HEK293 (cell line): ENCODE data around the gene SINHCAF.

Source experiments
- CTCF ChIA-PET: fragments of 350-600 bp; formaldehyde crosslinking; extraction: SDS; loops from one replicate; lab custom pipeline; 2021; ENCODE audit warnings: antibody characterized with exemption; lab: Yijun Ruan, JAX
- POLR2A ChIA-PET: fragments of 300-600 bp; formaldehyde crosslinking; extraction: SDS; loops from one replicate; lab custom pipeline; 2020; ENCODE audit warnings: antibody characterized with exemption, inconsistent platforms; lab: Yijun Ruan, JAX
- H3K27ac ChIP-seq: fragments of 200-500 bp; sonication (Bioruptor generic); 2 replicates; pipeline ENCODE4 v1.5.1; 2014; ENCODE audit warnings: low read depth, low read length, control low read depth, inconsistent platforms; ENCODE audit errors: extremely low read depth
- H3K36me3 ChIP-seq, 2 experiments: fragments of 200-500 bp in 1 of 2; sonication (Bioruptor generic) in 1 of 2; 1 replicate in 1 of 2; 2 replicates in 1 of 2; pipeline ENCODE4 v1.5.1; 2014 to 2017; ENCODE audit warnings: inconsistent platforms in 2 of 2, low read length in 2 of 2; ENCODE audit not compliant: control insufficient read depth in 2 of 2, insufficient read depth in 1 of 2
- H3K4me1 ChIP-seq: fragments of 200-500 bp; sonication (Bioruptor generic); 2 replicates; pipeline ENCODE4 v1.5.1; 2014; ENCODE audit warnings: mild to moderate bottlenecking, low read length, inconsistent platforms; ENCODE audit not compliant: control insufficient read depth, insufficient read depth
- H3K4me3 ChIP-seq: 2 replicates; pipeline ENCODE4 v1.5.1; 2011; ENCODE audit warnings: low read depth, mild to moderate bottlenecking, control low read depth, low read length, moderate library complexity
- H3K9me3 ChIP-seq: fragments of 200-500 bp; sonication (Bioruptor generic); 2 replicates; pipeline ENCODE4 v1.5.1; 2014; ENCODE audit warnings: low read depth, low read length, inconsistent platforms; ENCODE audit not compliant: control insufficient read depth, insufficient read depth
- ATF2 ChIP-seq: fragments of 450-650 bp; formaldehyde crosslinking; IDR thresholded peaks from 2 replicates; pipeline ENCODE4 v1.5.1; 2016; ENCODE audit warnings: missing biosample characterization, missing genetic modification characterization, low read depth
- IKZF3 ChIP-seq: fragments of 450-650 bp; IDR thresholded peaks from 2 replicates; pipeline ENCODE4 v1.5.0; 2018; ENCODE audit warnings: missing biosample characterization, mild to moderate bottlenecking, missing genetic modification characterization, moderate library complexity
- SCRT2 ChIP-seq: fragments of 450-650 bp; formaldehyde crosslinking; IDR thresholded peaks from 2 replicates; pipeline ENCODE4 v1.5.1; 2016; ENCODE audit warnings: missing biosample characterization, missing genetic modification characterization
- ZNF133 ChIP-seq: fragments of 450-650 bp; formaldehyde crosslinking; IDR thresholded peaks from 2 replicates; pipeline ENCODE4 v1.5.1; 2016; ENCODE audit warnings: missing biosample characterization, missing genetic modification characterization
- ZNF18 ChIP-seq: fragments of 450-650 bp; formaldehyde crosslinking; IDR thresholded peaks from 2 replicates; pipeline ENCODE4 v1.5.1; 2016; ENCODE audit warnings: missing biosample characterization, missing genetic modification characterization
- ZNF19 ChIP-seq: fragments of 450-650 bp; formaldehyde crosslinking; IDR thresholded peaks from 2 replicates; pipeline ENCODE4; 2016; ENCODE audit warnings: missing biosample characterization, missing genetic modification characterization, low read depth
- ZNF211 ChIP-seq: fragments of 450-650 bp; formaldehyde crosslinking; IDR thresholded peaks from 2 replicates; pipeline ENCODE4 v1.5.1; 2016; ENCODE audit warnings: low read depth, missing biosample characterization, missing genetic modification characterization
- ZNF221 ChIP-seq: fragments of 450-650 bp; formaldehyde crosslinking; IDR thresholded peaks from 2 replicates; pipeline ENCODE4 v1.5.1; 2017; ENCODE audit warnings: missing biosample characterization, missing genetic modification characterization, borderline replicate concordance
- ZNF248 ChIP-seq: fragments of 450-650 bp; formaldehyde crosslinking; IDR thresholded peaks from 2 replicates; pipeline ENCODE4 v1.5.1; 2017; ENCODE audit warnings: missing biosample characterization, missing genetic modification characterization
- ZNF335 ChIP-seq: fragments of 450-650 bp; formaldehyde crosslinking; conservative IDR thresholded peaks from 2 replicates; pipeline ENCODE4 v1.5.1; 2016; ENCODE audit warnings: missing biosample characterization, missing genetic modification characterization
- ZNF404 ChIP-seq: fragments of 450-650 bp; formaldehyde crosslinking; IDR thresholded peaks from 2 replicates; pipeline ENCODE4 v1.5.1; 2017; ENCODE audit warnings: missing biosample characterization, missing genetic modification characterization
- ZNF501 ChIP-seq: fragments of 450-650 bp; formaldehyde crosslinking; IDR thresholded peaks from 2 replicates; pipeline ENCODE4 v1.5.1; 2016; ENCODE audit warnings: missing biosample characterization, missing genetic modification characterization
- ZNF626 ChIP-seq: fragments of 450-650 bp; sonication (Bioruptor Pico); formaldehyde crosslinking; IDR thresholded peaks from 2 replicates; pipeline ENCODE4 v1.5.1; 2018; ENCODE audit warnings: missing biosample characterization, missing genetic modification characterization, inconsistent platforms
- ZNF658 ChIP-seq: fragments of 450-650 bp; formaldehyde crosslinking; IDR thresholded peaks from 2 replicates; pipeline ENCODE4; 2016; ENCODE audit warnings: missing biosample characterization, missing genetic modification characterization
- ZNF707 ChIP-seq: fragments of 450-650 bp; formaldehyde crosslinking; IDR thresholded peaks from 2 replicates; pipeline ENCODE4 v1.5.1; 2016; ENCODE audit warnings: missing biosample characterization, missing genetic modification characterization
- ZNF830 ChIP-seq: fragments of 450-650 bp; IDR thresholded peaks from 2 replicates; pipeline ENCODE4 v1.5.0; 2018; ENCODE audit warnings: missing biosample characterization, missing genetic modification characterization, low read depth, mild to moderate bottlenecking, moderate library complexity
- ZSCAN4 ChIP-seq: fragments of 450-650 bp; formaldehyde crosslinking; IDR thresholded peaks from 2 replicates; pipeline ENCODE4 v1.5.1; 2017; ENCODE audit warnings: missing biosample characterization, missing genetic modification characterization
- TF ChIP-seq, protein P1 (sequence below): fragments of 450-650 bp; formaldehyde crosslinking; IDR thresholded peaks from 2 replicates; pipeline ENCODE4 v1.5.1; 2016; ENCODE audit warnings: missing biosample characterization, missing genetic modification characterization
- TF ChIP-seq, protein P2 (sequence below): fragments of 450-650 bp; formaldehyde crosslinking; IDR thresholded peaks from 2 replicates; pipeline ENCODE4 v1.5.1; 2016; ENCODE audit warnings: missing biosample characterization, missing genetic modification characterization

Gene SINHCAF

DNA sequence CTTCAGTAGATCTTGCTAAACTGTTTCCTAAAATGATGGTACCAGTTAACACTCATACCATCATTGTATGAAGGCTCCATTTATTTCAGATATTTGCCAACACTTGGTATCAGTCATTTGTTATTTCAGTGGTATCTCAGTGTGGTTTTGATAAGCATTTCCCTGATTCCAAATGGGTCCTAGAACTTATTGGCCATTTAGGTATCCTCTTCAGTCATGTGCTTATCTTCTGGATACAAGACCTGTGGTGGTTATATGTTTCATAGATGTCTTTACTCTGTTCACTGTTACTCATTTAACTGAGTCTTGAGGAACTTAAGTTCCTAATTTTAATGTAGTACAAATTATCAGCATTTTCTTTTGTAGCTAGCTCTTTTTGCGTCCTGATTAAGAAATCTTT, 13.5 kb downstream of the SINHCAF start:
- Histone ChIP-seq H3K9me3 (no peaks in the 10 kb centered on the region), H3K4me3 (no peak overlapping the region), H3K4me1 (peaks cover 13% of the 10 kb centered on the region), H3K36me3 (no peaks in the 10 kb centered on the region; a peak in 1 of 3 replicates), H3K27ac (no peak overlapping the region)
- TF ChIP-seq ZSCAN4 (tag by site-specific recombination) (0 out of 2 replicates have a peak, but pooled peaks have one; percentile 9), ZNF626 (tag by site-specific recombination) (no peak)
- ChIA-PET POLR2A (no interaction called here), CTCF (interaction anchor here (1.0 kb wide), 1 partner anchor 10 kb away, joined by 3 read pairs; no protein-coding TSS in a partner anchor)

DNA sequence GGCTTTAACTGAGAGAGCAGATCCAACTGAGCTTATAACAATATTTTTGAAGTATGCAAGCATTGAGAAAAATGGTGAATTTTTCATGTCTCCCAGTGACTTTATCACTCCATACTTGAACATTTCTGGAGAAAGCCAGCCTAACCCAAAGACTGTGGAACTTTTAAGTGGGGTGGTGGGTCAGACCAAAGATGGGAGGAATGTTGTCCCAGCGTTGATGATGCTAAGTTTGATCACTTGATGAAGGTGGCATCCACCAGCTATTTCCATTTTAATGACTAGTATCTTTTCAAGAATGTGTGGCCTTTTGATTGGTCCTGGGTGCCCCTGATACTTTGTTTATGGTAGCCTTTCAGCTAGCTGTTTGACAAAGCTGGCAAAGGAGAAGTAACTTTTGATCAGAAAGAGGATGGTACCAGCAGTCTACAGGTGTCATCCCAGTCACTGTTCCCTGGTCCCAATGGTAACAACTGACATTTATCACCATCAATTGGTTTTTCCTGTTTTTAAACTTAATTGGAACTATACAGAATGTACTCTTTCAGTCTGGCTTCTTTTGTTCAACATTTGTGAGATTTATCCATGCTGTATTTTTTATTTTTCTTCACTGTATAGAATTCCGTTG, 14.2 kb downstream of the SINHCAF start:
- Histone ChIP-seq H3K4me1 (peaks cover 10% of the 10 kb centered on the region), H3K36me3 (no peaks in the 10 kb centered on the region; a peak in 1 of 3 replicates)
- TF ChIP-seq ATF2: no peak
- 0 out of 2 replicates have a peak, but pooled peaks have one; percentile 18 for TF ChIP-seq SCRT2 (tag by site-specific recombination)
- TF ChIP-seq ZNF19: no peak
- no peak for TF ChIP-seq IKZF3 (tag by site-specific recombination)
- TF ChIP-seq ZNF18 (tag by site-specific recombination): no peak
- TF ChIP-seq, protein P1, sequence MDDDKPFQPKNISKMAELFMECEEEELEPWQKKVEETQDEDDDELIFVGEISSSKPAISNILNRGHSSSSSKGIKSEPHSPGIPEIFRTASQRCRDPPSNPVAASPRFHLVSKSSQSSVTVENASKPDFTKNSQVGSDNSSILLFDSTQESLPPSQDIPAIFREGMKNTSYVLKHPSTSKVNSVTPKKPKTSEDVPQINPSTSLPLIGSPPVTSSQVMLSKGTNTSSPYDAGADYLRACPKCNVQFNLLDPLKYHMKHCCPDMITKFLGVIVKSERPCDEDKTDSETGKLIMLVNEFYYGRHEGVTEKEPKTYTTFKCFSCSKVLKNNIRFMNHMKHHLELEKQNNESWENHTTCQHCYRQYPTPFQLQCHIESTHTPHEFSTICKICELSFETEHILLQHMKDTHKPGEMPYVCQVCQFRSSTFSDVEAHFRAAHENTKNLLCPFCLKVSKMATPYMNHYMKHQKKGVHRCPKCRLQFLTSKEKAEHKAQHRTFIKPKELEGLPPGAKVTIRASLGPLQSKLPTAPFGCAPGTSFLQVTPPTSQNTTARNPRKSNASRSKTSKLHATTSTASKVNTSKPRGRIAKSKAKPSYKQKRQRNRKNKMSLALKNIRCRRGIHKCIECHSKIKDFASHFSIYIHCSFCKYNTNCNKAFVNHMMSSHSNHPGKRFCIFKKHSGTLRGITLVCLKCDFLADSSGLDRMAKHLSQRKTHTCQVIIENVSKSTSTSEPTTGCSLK: no peak
- TF ChIP-seq ZNF211 (tag by site-specific recombination): no peak
- TF ChIP-seq, all 188 proteins: peak for 1
- H3K27ac ChIP-seq: no peak overlapping the region
- POLR2A ChIA-PET: interaction anchor here (0.5 kb wide), 1 partner anchor 84 kb away, joined by 3 read pairs; no protein-coding TSS in a partner anchor
- H3K4me3 ChIP-seq: no peak overlapping the region
- CTCF ChIA-PET: interaction anchor here (0.5 kb wide), 1 partner anchor 36 kb away, joined by 3 read pairs; no protein-coding TSS in a partner anchor
- H3K9me3 ChIP-seq: no peaks in the 10 kb centered on the region

DNA sequence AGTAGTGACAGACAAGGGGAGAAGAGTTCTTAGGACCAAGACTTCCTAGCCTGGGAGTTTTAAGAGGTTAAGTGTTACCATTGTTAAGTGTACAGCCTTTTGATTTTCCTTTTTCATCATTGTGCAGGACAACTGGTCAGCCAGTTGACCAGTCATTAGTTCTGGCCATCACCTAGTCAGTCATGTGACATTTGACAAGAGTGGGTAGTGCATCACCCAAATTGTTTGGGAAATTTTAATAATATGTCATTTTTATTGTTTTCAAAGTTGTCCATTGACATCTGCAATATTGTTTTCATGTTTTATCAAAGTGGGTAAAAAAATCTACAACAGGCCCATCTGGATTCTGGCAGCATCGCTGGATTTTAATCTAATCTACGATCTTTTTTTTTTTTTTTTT, 15.5 kb downstream of the SINHCAF start:
- Histone ChIP-seq H3K4me1 (no peaks in the 10 kb centered on the region; the same call in 1 of the 2 replicates), H3K36me3 (no peaks in the 10 kb centered on the region; a peak in 1 of 3 replicates), H3K27ac (no peak overlapping the region), H3K4me3 (no peak overlapping the region), H3K9me3 (no peaks in the 10 kb centered on the region)
- ChIA-PET POLR2A (no interaction called here), CTCF (no interaction called here)
- TF ChIP-seq, protein P2, sequence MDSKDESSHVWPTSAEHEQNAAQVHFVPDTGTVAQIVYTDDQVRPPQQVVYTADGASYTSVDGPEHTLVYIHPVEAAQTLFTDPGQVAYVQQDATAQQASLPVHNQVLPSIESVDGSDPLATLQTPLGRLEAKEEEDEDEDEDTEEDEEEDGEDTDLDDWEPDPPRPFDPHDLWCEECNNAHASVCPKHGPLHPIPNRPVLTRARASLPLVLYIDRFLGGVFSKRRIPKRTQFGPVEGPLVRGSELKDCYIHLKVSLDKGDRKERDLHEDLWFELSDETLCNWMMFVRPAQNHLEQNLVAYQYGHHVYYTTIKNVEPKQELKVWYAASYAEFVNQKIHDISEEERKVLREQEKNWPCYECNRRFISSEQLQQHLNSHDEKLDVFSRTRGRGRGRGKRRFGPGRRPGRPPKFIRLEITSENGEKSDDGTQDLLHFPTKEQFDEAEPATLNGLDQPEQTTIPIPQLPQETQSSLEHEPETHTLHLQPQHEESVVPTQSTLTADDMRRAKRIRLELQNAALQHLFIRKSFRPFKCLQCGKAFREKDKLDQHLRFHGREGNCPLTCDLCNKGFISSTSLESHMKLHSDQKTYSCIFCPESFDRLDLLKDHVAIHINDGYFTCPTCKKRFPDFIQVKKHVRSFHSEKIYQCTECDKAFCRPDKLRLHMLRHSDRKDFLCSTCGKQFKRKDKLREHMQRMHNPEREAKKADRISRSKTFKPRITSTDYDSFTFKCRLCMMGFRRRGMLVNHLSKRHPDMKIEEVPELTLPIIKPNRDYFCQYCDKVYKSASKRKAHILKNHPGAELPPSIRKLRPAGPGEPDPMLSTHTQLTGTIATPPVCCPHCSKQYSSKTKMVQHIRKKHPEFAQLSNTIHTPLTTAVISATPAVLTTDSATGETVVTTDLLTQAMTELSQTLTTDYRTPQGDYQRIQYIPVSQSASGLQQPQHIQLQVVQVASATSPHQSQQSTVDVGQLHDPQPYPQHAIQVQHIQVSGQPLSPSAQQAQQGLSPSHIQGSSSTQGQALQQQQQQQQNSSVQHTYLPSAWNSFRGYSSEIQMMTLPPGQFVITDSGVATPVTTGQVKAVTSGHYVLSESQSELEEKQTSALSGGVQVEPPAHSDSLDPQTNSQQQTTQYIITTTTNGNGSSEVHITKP: no peak
- TF ChIP-seq ZNF707 (tag by site-specific recombination): no peak
- no peak for TF ChIP-seq ZNF221 (tag by site-specific recombination)
- no peak for TF ChIP-seq ZNF404 (tag by site-specific recombination)
- TF ChIP-seq ZNF335 (tag by site-specific recombination): no peak
- TF ChIP-seq ZNF133 (tag by site-specific recombination): no peak
- TF ChIP-seq ZSCAN4 (tag by site-specific recombination): no peak
- TF ChIP-seq ZNF830: no peak
- TF ChIP-seq ZNF501: no peak
- TF ChIP-seq ZNF658 (tag by site-specific recombination): no peak
- TF ChIP-seq ZNF248: no peak
